ENCODE measurements around the gene ZNF613. TPM values are rescaled to one million over a fixed set of nuclear protein-coding genes. Genes with fewer than 3 reads are reported as not detected.

ZNF613 gene
- total RNA-seq, 6 experiments from 2014 or later = 0.87 to 2.7 (median 2.2) TPM

- 3% methylated on average over 31 of the region's 33 CpGs for WGBS (ENCODE audit: insufficient coverage, low coverage, low lambda C conversion rate, missing lambda C conversion rate)
- H3K27ac ChIP-seq = peak within 1 kb of the TSS in 2 of 3 donors; percentile 16 to 68
- H3K4me1 ChIP-seq = no peaks in the 10 kb centered on the region
- peaks cover 0 to 31% (median 16%) of the 10 kb centered on the region in 4 donors for H3K9me3 ChIP-seq
- ATAC-seq (peak; percentile 99 to 100 (median 100)), DNase-seq (peak; percentile 89 to 98 (median 95))
- TF ChIP-seq POLR2A (IDR thresholded peaks at IDR 0.05) = peak; percentile 26
- TF ChIP-seq CTCF (IDR thresholded peaks at IDR 0.05) = no peak
- no peaks in the 10 kb centered on the region for H3K36me3 ChIP-seq
- intact Hi-C loops (cut with DNase I) = no loop called here
- no peaks in the 10 kb centered on the region for H3K27me3 ChIP-seq
- H3K4me3 ChIP-seq = peak within 1 kb of the TSS; percentile 69 to 96 (median 79)
Observed at GRCh38 chr19:51986309-51987291, 59.3 kb downstream of the ZNF613 start, which contains the start of gene ZNF350. ZNF350 (minus strand) TSS chr19:51986840; CDS start chr19:51974360, 12,480 bp downstream.

GRCh38 chr19:51993422-51993821, 66.2 kb downstream of the ZNF613 start:
- H3K9me3 ChIP-seq = peaks cover 3 to 77% (median 44%) of the 10 kb centered on the region in 4 donors
- peaks cover 0 to 33% (median 12%) of the 10 kb centered on the region in 4 donors for H3K36me3 ChIP-seq

GRCh38 chr19:51994048-51994644, 66.9 kb downstream of the ZNF613 start:
- peaks cover 0 to 40% (median 16%) of the 10 kb centered on the region in 4 donors for H3K36me3 ChIP-seq
- H3K27me3 ChIP-seq = no peaks in the 10 kb centered on the region
- intact Hi-C loops (cut with DNase I) = no loop called here
- no peaks in the 10 kb centered on the region for H3K4me1 ChIP-seq
- no peak overlapping the region for H3K4me3 ChIP-seq
- DNase-seq (no peak), ATAC-seq (no peak)
- TF ChIP-seq POLR2A (IDR thresholded peaks at IDR 0.05) = no peak
- no peak for TF ChIP-seq CTCF (IDR thresholded peaks at IDR 0.05)
- H3K9me3 ChIP-seq = peaks cover 3 to 75% (median 43%) of the 10 kb centered on the region in 4 donors
- 100% methylated on average over 2 of the region's 2 CpGs for WGBS (ENCODE audit: insufficient coverage, low coverage, low lambda C conversion rate, missing lambda C conversion rate)
- H3K27ac ChIP-seq = no peak overlapping the region

More at GRCh38 chr19:51993422-51993821, 66.2 kb downstream of the ZNF613 start:
- H3K27ac ChIP-seq = no peak overlapping the region
- DNase-seq = no peak
- no peaks in the 10 kb centered on the region for H3K4me1 ChIP-seq
- no peaks in the 10 kb centered on the region for H3K27me3 ChIP-seq
- no peak for ATAC-seq
- intact Hi-C loops (cut with DNase I) = no loop called here
- 94% methylated on average over 9 of the region's 10 CpGs for WGBS (ENCODE audit: insufficient coverage, low coverage, low lambda C conversion rate, missing lambda C conversion rate)
- H3K4me3 ChIP-seq = no peak overlapping the region
- TF ChIP-seq POLR2A (IDR thresholded peaks at IDR 0.05) (no peak), CTCF (IDR thresholded peaks at IDR 0.05) (no peak)

Other genes with a start within 250 kb of the ZNF613 start
- gene SPACA6, start 234.1 kb upstream of the ZNF613 start, total RNA-seq = 1 to 10 TPM in 5 of 6 experiments, under 1 TPM in 1; 0.98 to 4.7 (median 2.3) TPM
- not detected for gene HAS1, start 203.5 kb upstream of the ZNF613 start, total RNA-seq
- gene FPR1, start 175.6 kb upstream of the ZNF613 start, total RNA-seq = 1 to 10 TPM; 1.1 to 9.0 (median 5.2) TPM
- 1 to 10 TPM in 3 of 6 experiments, under 1 TPM in 3; 0.75 to 1.6 (median 1.1) TPM for gene FPR2, start 166.3 kb upstream of the ZNF613 start, total RNA-seq
- 10 to 100 TPM in 1 of 6 experiments, 1 to 10 TPM in 5; 2.2 to 13.9 (median 4.6) TPM for gene FPR3, start 132.3 kb upstream of the ZNF613 start, total RNA-seq
- gene ZNF577, start 39.5 kb upstream of the ZNF613 start, total RNA-seq = 1 to 10 TPM; 1.4 to 6.6 (median 3.8) TPM
- 1 to 10 TPM; 2.0 to 5.4 (median 2.4) TPM for gene ZNF649, start 22.5 kb upstream of the ZNF613 start, total RNA-seq
- gene ZNF350, start 59.4 kb downstream of the ZNF613 start, total RNA-seq = 1 to 10 TPM; 2.5 to 5.8 (median 3.4) TPM
- gene ZNF615, start 80.7 kb downstream of the ZNF613 start, total RNA-seq = 1 to 10 TPM; 1.2 to 5.0 (median 3.3) TPM
- gene ZNF614, start 100.9 kb downstream of the ZNF613 start, total RNA-seq = 1 to 10 TPM; 1.2 to 2.7 (median 1.6) TPM
- 1 to 10 TPM in 5 of 6 experiments, under 1 TPM in 1; 0.86 to 3.9 (median 3.3) TPM for gene ZNF432, start 121.4 kb downstream of the ZNF613 start, total RNA-seq
- 1 to 10 TPM; 2.8 to 8.7 (median 5.8) TPM for gene ZNF841, start 168.3 kb downstream of the ZNF613 start, total RNA-seq
- gene ZNF616, start 212.5 kb downstream of the ZNF613 start, total RNA-seq = 1 to 10 TPM; 1.9 to 6.2 (median 4.2) TPM
- gene ZNF836, start 244.1 kb downstream of the ZNF613 start, total RNA-seq = 1 to 10 TPM; 1.5 to 3.7 (median 2.8) TPM

Measured in right lobe of liver (tissue), 6 donors.